CD4-positive, CD25-positive, alpha-beta regulatory T cell (primary cell): ENCODE measurements around the gene SLC9A3. TPM values are rescaled to one million over a fixed set of nuclear protein-coding genes. Genes with fewer than 3 reads are reported as not detected.

Source experiments
- ATAC-seq, 2 donors: fragments of 150-1000 bp; cut with Tn5 transposase; one replicate each; pipeline ENCODE4 v1.10.0; 2021; ENCODE audit warnings: low read depth in 2 of 2, moderate number of reproducible peaks in 2 of 2, moderate library complexity in 1 of 2
- DNase-seq, 3 donors: peaks; one replicate each; pipeline versions ENCODE4 v3.0.0 to v3.0.0-alpha.2; 2012 to 2022; ENCODE audit warnings: mixed read lengths in 1 of 3
- H3K27ac ChIP-seq: one replicate; pipeline ENCODE4 v1.7.0; 2013; ENCODE audit warnings: mild to moderate bottlenecking, low read length; ENCODE audit not compliant: insufficient read depth, poor library complexity, severe bottlenecking
- H3K27me3 ChIP-seq: one replicate; pipeline ENCODE4 v1.7.0; 2013; ENCODE audit warnings: low read length; ENCODE audit not compliant: control insufficient read depth, insufficient read depth
- H3K36me3 ChIP-seq: one replicate; pipeline ENCODE4 v1.7.0; 2013; ENCODE audit warnings: mild to moderate bottlenecking, low read length, moderate library complexity; ENCODE audit not compliant: control insufficient read depth, insufficient read depth
- H3K4me1 ChIP-seq: 2 replicates; pipeline ENCODE4 v1.7.0; 2013; ENCODE audit warnings: mild to moderate bottlenecking, low read length; ENCODE audit not compliant: insufficient read depth, control insufficient read depth, poor library complexity, severe bottlenecking
- H3K4me3 ChIP-seq: one replicate; pipeline ENCODE4 v1.7.0; 2013; ENCODE audit warnings: low read depth, mild to moderate bottlenecking, low read length, moderate library complexity
- H3K9me3 ChIP-seq, 2 experiments: 1 replicate in 1 of 2; 2 replicates in 1 of 2; pipeline ENCODE4 v1.7.0; 2013; ENCODE audit warnings: low read length in 2 of 2, mild to moderate bottlenecking in 1 of 2, moderate library complexity in 1 of 2; ENCODE audit not compliant: control insufficient read depth in 2 of 2
- H3K27ac Mint-ChIP-seq, 3 donors: one replicate each; pipeline ENCODE4 v1.8.0; 2020 to 2022; ENCODE audit warnings: mild to moderate bottlenecking in 3 of 3, mixed read lengths in 3 of 3, moderate library complexity in 2 of 3
- H3K27me3 Mint-ChIP-seq: one replicate; pipeline ENCODE4 v1.8.0; 2022; ENCODE audit warnings: mild to moderate bottlenecking, mixed read lengths
- H3K36me3 Mint-ChIP-seq: one replicate; pipeline ENCODE4 v1.8.0; 2020; ENCODE audit warnings: mixed read lengths
- H3K4me1 Mint-ChIP-seq, 4 donors: one replicate each; pipeline ENCODE4 v1.8.0; 2020 to 2022; ENCODE audit warnings: mixed read lengths in 4 of 4, mild to moderate bottlenecking in 1 of 4
- H3K4me3 Mint-ChIP-seq, 4 donors: one replicate each; pipeline ENCODE4 v1.8.0; 2020 to 2022; ENCODE audit warnings: mild to moderate bottlenecking in 4 of 4, mixed read lengths in 4 of 4, moderate library complexity in 3 of 4
- H3K9me3 Mint-ChIP-seq, 7 donors: one replicate each; pipeline ENCODE4 v1.8.0; 2020 to 2022; ENCODE audit warnings: mixed read lengths in 7 of 7, mild to moderate bottlenecking in 3 of 7, moderate library complexity in 2 of 7
- polyA plus RNA-seq, 4 donors: library from polyadenylated mRNA; unstranded; fragments of 300-500 nt; fragmentation: Illumina TruSeq; gene quantifications; one replicate each; pipeline ENCODE4 v1.2.3, GENCODE V29; 2021
- total RNA-seq: library from RNA; stranded (reverse); gene quantifications from one replicate; pipeline ENCODE4 v1.2.3, GENCODE V29; 2022

The SLC9A3 gene
- total and polyA plus RNA-seq, 5 donors from 2014 or later = 2.0 to 3.1 (median 2.8) TPM

DNA sequence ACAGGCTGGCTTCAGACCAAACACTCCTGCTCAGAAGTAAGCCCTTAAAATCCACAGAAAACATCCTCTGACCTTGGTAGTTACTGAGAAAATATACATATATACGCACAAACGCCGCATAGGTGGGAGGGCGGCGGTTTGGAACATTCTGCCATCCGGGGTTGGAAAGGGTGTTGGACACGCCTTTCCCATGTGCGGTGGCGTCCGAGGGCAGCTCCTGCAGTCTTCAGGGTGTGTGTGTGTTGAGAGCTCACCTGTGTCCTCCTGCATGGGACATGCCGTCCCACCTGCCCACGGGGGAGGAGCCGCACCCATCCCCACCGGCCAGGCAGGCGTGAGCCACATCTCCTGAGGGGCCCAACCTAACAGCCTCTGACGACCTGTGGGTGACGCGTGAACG lies 28.2 kb downstream of the SLC9A3 start:
- Histone ChIP-seq H3K9me3 (no peaks in the 10 kb centered on the region), H3K27ac (no peak overlapping the region), H3K36me3 (no peaks in the 10 kb centered on the region), H3K27me3 (no peaks in the 10 kb centered on the region), H3K4me3 (no peak overlapping the region), H3K4me1 (no peaks in the 10 kb centered on the region)
- no peak overlapping the region for H3K4me3 Mint-ChIP-seq
- H3K9me3 Mint-ChIP-seq = peaks cover 0 to 1% (median 0%) of the 10 kb centered on the region in 7 donors
- H3K4me1 Mint-ChIP-seq = no peaks in the 10 kb centered on the region
- peaks cover 5% of the 10 kb centered on the region for H3K27me3 Mint-ChIP-seq
- no peak overlapping the region for H3K27ac Mint-ChIP-seq
- DNase-seq (no peak), ATAC-seq (no peak)
- no peaks in the 10 kb centered on the region for H3K36me3 Mint-ChIP-seq

DNA sequence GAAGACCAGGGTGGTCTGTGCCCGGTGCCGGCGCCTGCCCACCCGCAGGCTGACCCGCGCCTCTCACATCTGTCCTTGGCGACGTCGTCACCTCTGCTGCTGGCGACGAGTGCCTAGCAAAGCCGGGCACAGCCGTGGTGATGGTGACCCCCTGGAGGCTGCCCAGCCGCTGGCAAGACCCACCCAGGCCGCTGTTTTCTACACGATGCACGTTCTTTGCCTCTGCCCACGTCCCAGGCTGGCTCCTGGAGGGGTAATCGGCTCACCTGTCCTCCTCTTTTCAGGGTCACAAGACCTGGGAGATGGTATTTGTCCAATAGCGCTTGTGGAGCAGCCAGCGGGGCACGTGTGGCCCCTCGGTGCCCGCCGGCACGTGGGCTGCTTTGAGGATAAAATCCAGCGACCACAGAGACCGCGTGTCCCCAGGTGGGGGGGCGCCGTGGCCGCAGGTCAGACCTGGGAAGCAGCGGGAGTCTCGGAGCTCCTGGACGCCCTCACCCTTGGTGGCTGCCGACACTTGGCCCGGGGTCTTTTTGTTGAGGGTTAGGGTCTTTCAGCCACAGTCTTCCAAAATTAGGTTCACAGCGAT lies 29.5 kb downstream of the SLC9A3 start:
- Mint-ChIP-seq H3K27me3 (peaks cover 4% of the 10 kb centered on the region), H3K9me3 (peaks cover 0 to 1% (median 0%) of the 10 kb centered on the region in 7 donors), H3K4me3 (no peak overlapping the region), H3K27ac (no peak overlapping the region), H3K4me1 (no peaks in the 10 kb centered on the region), H3K36me3 (no peaks in the 10 kb centered on the region)
- H3K36me3 ChIP-seq = no peaks in the 10 kb centered on the region
- DNase-seq (no peak), ATAC-seq (no peak)
- H3K9me3 ChIP-seq = no peaks in the 10 kb centered on the region
- no peaks in the 10 kb centered on the region for H3K4me1 ChIP-seq
- H3K27ac ChIP-seq = no peak overlapping the region
- H3K4me3 ChIP-seq = no peak overlapping the region
- H3K27me3 ChIP-seq = no peaks in the 10 kb centered on the region

DNA sequence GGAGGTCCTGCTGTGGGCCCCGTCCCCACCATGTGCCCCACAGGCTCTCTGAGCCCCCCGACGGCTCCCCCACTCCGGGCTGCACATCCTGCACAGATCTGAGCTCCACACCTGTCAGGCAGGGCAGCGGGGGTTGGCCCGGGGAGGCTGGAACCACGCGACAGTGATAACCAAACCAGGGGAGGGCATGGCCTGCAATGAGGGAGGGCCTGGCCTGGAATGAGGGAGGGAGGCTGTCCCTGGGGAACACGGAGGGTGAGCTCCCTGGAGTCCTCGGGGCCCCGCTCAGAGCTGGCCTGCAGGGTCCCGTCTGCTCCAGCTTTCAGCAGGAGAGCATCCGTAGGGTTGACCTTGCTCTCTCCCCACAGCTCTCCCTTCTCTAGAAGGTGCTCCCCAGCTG lies 30.5 kb downstream of the SLC9A3 start:
- Mint-ChIP-seq H3K4me3 (no peak overlapping the region), H3K9me3 (peaks cover 0 to 1% (median 0%) of the 10 kb centered on the region in 7 donors), H3K27ac (no peak overlapping the region), H3K4me1 (no peaks in the 10 kb centered on the region), H3K36me3 (no peaks in the 10 kb centered on the region), H3K27me3 (peaks cover 4% of the 10 kb centered on the region)
- no peak for DNase-seq
- Histone ChIP-seq H3K9me3 (no peaks in the 10 kb centered on the region), H3K27ac (no peak overlapping the region), H3K4me1 (no peaks in the 10 kb centered on the region), H3K36me3 (no peaks in the 10 kb centered on the region), H3K4me3 (no peak overlapping the region), H3K27me3 (no peaks in the 10 kb centered on the region)
- no peak for ATAC-seq

DNA sequence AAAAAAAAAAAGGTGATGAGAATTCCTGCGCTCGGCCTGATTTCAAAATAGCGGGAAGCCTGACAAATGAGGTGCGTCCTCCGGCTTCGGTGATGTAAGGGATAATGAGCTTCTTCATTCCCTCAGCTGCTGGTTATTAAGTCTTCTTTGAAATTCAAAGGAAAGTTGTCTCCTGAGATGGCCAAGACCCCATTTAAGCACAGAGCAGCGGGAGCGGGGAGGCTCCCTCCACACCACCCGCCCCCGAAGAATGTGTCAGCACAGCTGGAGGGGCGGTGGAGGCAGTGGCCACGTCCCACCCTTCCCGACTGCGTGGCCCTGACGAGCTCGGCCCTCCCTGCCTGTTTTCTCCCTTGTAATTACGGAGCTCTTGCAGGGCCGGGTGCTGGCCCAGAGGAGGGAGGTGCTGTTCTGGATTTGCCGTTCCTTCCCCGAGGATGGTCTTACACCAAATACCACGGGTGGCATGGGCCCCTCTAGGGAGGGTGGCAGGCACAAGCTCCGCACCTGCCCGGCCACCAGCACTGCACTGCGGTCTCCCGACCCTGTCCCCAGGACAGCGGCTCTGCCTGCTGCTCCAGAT lies 31.0 kb downstream of the SLC9A3 start:
- Mint-ChIP-seq H3K36me3 (no peaks in the 10 kb centered on the region), H3K27ac (peak overlapping the region in 1 of 3 donors; percentile 42), H3K27me3 (peaks cover 3% of the 10 kb centered on the region), H3K4me3 (no peak overlapping the region), H3K9me3 (peaks cover 0 to 1% (median 0%) of the 10 kb centered on the region in 7 donors), H3K4me1 (no peaks in the 10 kb centered on the region)
- Histone ChIP-seq H3K4me3 (no peak overlapping the region), H3K27ac (no peak overlapping the region), H3K4me1 (no peaks in the 10 kb centered on the region), H3K9me3 (no peaks in the 10 kb centered on the region), H3K27me3 (no peaks in the 10 kb centered on the region), H3K36me3 (no peaks in the 10 kb centered on the region)
- DNase-seq (no peak), ATAC-seq (no peak)

DNA sequence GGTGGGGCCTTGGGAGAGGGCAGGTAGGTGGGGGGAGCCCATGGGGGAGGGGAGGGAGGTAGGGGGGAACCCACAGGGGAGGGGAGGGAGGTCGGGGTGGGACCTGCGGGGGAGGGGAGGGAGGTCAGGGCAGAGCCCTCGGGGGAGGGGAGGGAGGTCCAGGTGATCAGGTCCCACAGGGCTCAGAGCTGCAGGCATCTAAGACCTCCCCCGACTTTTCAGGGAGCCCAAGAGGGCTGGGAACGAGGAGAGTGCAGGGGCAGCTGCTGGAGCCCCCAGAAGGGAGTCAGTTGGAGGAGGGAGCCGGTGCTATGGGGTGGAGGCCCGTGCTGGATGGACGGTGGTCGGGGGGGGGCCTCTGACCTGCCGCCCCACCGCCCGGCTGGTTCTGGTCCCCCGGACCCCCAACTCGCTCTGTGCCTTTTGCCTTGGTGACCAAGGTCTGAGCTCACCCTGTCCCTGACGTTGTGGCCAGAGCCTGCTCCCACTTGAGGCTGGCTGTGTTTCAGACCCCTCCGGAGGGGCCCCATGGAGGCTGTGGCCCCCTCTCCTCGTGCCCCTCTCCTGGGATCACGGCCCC lies 31.8 kb downstream of the SLC9A3 start:
- DNase-seq (no peak), ATAC-seq (no peak)
- H3K36me3 Mint-ChIP-seq = no peaks in the 10 kb centered on the region
- H3K4me3 Mint-ChIP-seq = no peak overlapping the region
- H3K27me3 Mint-ChIP-seq = no peaks in the 10 kb centered on the region
- Histone ChIP-seq H3K9me3 (no peaks in the 10 kb centered on the region), H3K27me3 (no peaks in the 10 kb centered on the region), H3K4me3 (no peak overlapping the region), H3K4me1 (no peaks in the 10 kb centered on the region), H3K36me3 (no peaks in the 10 kb centered on the region), H3K27ac (no peak overlapping the region)
- H3K27ac Mint-ChIP-seq = no peak overlapping the region
- no peaks in the 10 kb centered on the region for H3K4me1 Mint-ChIP-seq
- peaks cover 0 to 1% (median 0%) of the 10 kb centered on the region in 7 donors for H3K9me3 Mint-ChIP-seq

DNA sequence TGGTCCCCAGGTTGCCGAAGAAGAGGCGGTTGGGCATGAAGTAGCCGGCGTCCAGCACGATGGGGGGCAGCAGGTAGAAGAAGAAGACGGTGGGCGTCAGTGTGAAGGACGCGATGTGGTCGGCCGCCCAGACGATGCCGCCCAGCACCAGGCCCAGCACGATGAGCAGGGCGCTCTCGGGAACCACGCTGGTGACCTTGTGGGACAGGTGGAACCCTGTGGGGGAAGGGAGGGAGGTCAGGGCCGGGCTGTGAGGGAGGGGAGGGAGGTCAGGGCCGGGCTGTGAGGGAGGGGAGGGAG lies 32.4 kb downstream of the SLC9A3 start:
- Mint-ChIP-seq H3K9me3 (peaks cover 0 to 1% (median 0%) of the 10 kb centered on the region in 7 donors), H3K4me1 (no peaks in the 10 kb centered on the region), H3K36me3 (no peaks in the 10 kb centered on the region), H3K4me3 (no peak overlapping the region), H3K27ac (no peak overlapping the region), H3K27me3 (no peaks in the 10 kb centered on the region)
- no peaks in the 10 kb centered on the region for H3K9me3 ChIP-seq
- no peak overlapping the region for H3K4me3 ChIP-seq
- H3K27ac ChIP-seq = no peak overlapping the region
- no peaks in the 10 kb centered on the region for H3K27me3 ChIP-seq
- H3K36me3 ChIP-seq = no peaks in the 10 kb centered on the region
- no peaks in the 10 kb centered on the region for H3K4me1 ChIP-seq
- DNase-seq (no peak), ATAC-seq (no peak)

DNA sequence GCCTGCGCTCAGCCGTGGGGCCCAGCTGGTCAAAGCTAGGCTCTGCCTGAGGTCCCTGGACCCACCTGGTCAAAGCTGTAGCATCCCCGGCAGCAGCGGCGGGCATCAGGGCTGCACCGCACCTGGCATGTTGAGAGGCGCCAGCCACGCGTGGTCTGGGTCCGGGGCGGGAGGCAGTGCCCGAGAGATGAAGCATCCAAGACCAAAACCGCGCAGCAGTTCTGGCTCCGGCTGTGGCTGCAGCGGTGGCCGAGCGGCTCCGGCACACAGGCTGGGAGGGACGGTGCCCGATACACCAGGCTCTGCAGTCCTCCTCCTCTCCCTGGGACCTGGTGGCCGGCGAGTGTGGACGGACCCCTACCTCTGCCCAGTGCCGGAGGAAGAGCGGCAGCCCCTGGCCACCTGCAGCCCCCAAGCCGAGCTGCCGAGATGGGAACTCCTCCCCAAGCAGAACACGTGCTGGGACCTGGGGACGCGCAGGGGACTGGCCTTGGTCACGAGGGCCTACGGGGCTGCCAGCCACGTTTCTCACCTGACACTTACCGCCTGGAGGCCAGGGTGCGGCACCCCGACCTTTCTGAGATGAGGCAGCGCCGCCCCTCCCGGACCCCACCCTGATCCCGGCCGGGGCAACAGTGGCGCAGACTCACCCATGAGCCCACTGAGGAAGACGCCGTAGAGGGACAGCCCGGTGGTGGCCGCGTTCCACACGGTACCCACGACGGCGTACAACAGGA lies 33.0 kb downstream of the SLC9A3 start:
- ATAC-seq = no peak
- Histone ChIP-seq H3K36me3 (no peaks in the 10 kb centered on the region), H3K9me3 (no peaks in the 10 kb centered on the region), H3K27me3 (no peaks in the 10 kb centered on the region), H3K4me1 (peaks cover 1% of the 10 kb centered on the region), H3K27ac (no peak overlapping the region), H3K4me3 (no peak overlapping the region)
- Mint-ChIP-seq H3K27ac (no peak overlapping the region), H3K27me3 (no peaks in the 10 kb centered on the region), H3K4me1 (peaks cover 0 to 2% (median 0%) of the 10 kb centered on the region in 4 donors), H3K9me3 (no peaks in the 10 kb centered on the region), H3K4me3 (no peak overlapping the region), H3K36me3 (no peaks in the 10 kb centered on the region)
- no peak for DNase-seq
